Glomerular visceral epithelial cell (primary cell): ENCODE data around the gene CLTB.

Experiments used
- DNase-seq: peaks from one replicate; pipeline ENCODE4 v3.0.0-alpha.2; 2016; ENCODE audit errors: extremely low spot score

The CLTB gene

DNA sequence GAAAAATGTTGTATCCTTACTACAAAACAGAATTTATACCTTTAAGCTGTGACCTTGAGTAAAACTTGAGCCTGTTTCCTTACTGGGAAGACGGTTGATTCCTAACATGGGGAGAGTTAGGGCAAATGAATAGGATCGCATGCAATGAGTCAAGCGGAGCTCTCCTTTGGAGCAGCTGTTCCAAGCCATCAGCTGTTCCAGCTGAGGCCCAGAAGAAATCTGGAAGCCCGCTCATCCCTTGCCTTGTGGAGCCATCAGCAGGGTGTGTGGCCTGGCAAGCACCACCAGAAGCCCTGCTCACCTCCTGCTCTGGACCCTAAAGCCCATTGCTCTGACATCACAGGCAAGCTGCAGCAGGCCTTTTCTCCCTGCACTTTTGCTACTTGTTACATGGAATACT lies 62.8 kb downstream of the CLTB start:
- no peak for DNase-seq

- DNase-seq: no peak
Observed at GRCh38 chr5:176352116-176352878, 64.0 kb downstream of the CLTB start.

DNA sequence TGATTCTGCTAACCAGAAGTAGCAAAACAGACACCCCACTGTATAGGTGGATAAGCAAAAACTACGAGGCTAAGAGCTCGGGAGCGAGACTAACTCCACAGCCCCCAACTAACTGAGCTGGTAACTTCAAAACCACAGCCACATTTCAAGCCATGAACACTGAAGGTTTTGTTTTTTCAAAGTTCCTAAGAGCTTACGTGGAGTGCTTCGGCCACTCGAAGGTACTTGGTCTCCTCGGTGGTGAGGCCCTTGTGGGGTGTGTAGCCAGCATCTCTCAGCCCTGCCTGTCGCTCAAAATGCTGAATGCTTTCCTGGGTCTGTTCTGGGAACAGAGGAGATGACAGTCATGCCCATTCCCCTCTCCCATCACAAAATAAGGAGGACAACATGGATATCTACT lies 65.9 kb downstream of the CLTB start:
- no peak for DNase-seq

DNA sequence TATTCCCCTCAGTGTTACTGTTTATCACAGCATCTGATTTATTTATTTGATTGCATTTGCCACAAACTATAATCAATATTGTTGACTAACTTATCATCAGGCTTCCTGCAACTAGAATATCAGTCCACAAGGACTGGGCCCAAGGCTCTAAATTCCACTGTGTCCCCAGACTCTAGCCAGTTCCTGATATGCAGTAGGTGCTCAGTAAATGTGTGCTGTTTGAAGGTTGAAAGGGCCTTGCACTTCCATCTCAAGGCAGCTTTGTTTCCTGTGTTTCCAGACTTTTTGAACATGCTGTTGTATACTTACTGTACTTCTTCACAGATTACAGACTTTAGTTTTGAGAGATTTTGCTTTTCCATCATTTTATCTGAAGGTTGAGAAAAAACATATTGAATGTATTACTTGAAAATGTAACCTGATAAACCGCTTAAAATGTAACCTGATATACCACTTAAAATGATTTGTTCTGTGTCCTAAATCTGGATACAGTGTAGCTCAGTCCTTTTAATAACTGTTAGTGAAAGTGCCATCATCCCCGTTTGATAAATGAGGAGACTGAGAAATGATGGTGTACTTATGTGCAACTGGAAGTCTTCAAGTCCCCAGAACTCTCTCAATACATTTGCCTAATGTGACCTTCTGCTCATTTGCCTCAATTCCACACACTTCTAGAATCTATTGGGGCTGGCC lies 73.4 kb downstream of the CLTB start:
- no peak for DNase-seq
